Activated CD4-positive, CD25-positive, alpha-beta regulatory T cell treated with anti-CD3 and anti-CD28 coated beads, Interleukin-2, amount 50 U/mL, for 16 hours (primary cell): Measurements from ENCODE around the gene MON1B.
A peak's percentile ranks its signal among the peaks of the same experiment; 100 is the strongest.
"Not testable (repeated sequence)": the region's sequence is repeated elsewhere in the genome, so short reads cannot be mapped to it uniquely, and the experiment has no call there.

ENCODE experiments used
- DNase-seq: peaks from one replicate; pipeline ENCODE4 v3.0.0-alpha.2; 2020; ENCODE audit warnings: low read depth, low spot score

Gene MON1B

GRCh38 chr16:77190478-77191258 lies at the start of gene MON1B:
MON1B (plus strand) TSS chr16:77191190; CDS start chr16:77191486, 296 bp downstream.
- peak; percentile 91 for DNase-seq

DNA sequence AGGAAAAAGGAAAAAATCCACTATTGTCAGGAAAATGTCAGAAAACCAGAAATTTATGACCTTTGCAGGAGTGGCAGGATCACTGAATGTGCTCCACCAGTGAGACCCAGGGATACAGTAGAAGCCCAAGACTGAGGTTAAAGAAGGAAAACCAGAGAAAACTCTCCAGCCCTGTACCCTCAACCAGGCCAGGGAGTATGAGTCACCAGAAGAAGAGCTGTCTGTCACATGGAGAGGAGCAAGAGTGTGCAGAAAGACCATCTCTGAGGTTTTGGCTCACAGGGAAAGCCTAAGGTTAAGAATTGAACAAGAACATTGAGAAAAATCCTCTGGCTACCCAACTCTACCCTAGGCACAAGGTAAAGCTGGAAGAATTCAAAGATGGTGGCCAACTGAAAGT lies 47.6 kb upstream of the MON1B start:
- DNase-seq = no peak

GRCh38 chr16:77148121-77148520 lies 42.9 kb upstream of the MON1B start:
- DNase-seq = no peak

DNA sequence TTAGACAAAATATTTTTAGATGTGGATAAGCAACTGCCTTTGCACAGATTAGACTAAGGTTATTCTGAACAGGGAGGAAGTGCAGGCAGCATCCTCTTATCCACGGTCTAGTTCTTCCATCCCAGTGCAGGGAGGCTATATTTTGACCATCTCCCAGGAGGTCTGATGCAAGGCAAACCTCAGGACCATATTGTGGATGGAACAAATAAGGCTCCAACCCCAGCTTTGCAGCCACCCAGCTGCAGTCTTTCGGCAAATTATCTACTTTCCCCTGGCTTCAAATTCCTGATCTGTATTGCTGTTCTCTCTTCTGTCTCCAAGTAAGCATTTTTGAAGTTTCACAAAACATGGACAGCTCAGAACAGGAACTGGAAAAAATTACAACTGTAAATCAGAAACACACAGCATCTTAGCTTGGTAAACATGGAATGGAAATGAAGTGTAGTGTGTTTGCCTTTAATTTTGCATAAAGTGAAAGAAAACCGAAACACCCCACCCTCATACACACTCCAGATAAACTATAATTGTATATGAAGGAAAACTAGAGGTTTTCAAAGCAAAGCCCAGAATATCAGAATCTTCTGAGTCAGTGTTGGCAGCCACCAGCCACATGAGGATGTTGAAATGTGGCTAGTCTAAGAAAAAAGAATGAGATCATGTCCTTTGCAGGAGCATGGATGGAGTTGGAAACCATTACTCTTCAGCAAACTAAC lies 33.5 kb upstream of the MON1B start:
- no peak for DNase-seq

DNA sequence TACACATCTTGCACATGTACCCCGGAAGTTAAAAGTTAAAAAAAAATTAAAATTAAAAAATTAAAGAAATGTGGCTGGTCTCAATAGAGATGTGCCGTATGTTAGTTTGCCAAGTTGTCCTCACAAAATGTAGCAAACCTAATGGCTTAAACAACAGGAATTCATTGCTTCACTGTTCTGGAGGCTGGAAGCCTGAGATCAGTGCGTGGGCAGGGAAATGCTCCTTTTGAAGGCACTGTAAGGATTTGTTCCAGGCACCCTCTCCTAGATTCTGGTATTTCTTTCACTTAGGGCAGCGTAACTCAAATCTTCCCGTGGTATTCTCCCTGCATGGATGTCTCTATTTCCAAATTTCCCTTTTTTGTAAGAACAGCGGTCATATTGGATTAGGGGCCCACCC lies 32.7 kb upstream of the MON1B start:
- DNase-seq = no peak

DNA sequence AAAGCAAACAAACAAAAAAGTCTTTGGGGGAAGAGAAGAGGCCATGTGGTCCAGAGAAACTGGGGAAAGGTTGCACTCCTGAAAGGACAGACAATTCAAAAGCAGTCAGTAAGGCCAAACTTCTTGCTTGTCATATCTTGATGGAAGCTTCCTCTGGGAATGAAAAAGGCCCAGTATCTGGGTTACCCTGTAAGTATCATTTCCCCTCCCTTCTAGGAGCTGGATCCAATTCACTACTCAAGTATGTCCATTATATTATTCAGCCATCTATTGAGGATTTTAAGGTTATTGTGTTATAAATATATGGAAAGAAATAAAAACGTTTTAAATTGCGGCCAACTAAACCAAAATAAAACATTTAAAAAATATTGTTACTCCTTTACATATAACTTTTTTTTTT lies 26.0 kb upstream of the MON1B start:
- no peak for DNase-seq

GRCh38 chr16:77165536-77166236 lies 25.3 kb upstream of the MON1B start:
- not testable (repeated sequence) for DNase-seq

DNA sequence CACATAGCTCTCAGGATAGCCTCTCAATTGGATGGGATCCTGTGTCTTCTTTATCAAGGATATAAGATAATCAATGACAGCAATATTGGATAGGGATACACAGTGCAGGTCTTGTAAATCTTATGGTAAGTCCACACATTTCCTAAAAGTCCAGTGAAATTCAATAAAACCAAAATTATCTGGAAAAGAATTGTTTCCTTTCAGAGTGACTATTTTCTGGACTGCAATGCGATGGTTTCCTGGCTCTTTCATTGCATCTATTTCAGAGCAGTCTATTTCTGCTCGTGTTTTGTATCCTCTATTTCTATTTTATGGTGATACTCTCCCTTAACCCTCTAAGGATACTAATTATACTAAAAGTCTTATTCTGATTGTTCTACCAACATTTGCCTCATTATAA lies 24.3 kb upstream of the MON1B start:
- no peak for DNase-seq

- DNase-seq = no peak
Measured at GRCh38 chr16:77168901-77169300, 22.1 kb upstream of the MON1B start.

GRCh38 chr16:77169650-77170236 lies 21.2 kb upstream of the MON1B start:
- DNase-seq = no peak

- no peak for DNase-seq
Measured at GRCh38 chr16:77170805-77171204, 20.2 kb upstream of the MON1B start.

DNA sequence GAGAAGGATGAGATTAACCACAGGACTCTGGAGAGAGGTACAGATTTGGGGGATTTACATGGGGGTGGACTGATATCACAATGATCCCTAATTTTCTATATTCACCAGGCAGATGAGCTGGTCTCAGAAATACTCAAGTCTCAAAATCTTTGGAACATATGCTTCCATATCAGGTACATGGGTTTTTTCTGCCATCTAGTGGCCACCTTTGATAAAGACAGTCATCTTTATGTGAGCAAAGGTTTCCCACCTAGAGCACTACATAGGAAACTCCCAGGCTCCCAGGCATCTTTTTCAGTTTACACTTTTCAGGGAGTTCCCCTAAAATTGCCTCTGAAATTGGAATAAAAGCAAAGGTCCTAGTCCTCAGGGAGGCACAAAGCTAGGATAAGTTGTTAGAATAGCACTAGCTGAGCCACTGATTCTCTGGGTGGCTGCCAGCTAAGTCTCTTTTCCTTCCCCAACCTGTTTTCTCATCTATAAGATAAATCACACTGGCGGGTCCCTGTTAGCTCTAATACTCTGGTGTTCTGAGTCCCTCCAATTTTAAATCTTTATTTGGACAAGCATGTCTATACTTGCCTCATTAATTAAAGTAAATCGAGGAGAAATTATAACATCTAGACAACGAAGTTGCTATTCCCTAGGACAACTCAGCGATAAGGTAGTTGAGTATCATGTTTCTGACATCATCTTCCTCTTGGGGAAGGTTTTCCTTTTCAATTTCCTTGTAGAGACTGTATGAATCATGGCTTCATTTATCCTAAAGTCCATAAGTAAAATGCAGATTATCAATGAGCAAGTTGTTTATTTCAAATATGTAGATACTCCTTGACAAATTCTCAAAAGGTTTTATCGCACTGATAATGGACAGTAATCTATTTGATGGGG lies 19.0 kb upstream of the MON1B start:
- DNase-seq = no peak

GRCh38 chr16:77172951-77173350 lies 18.0 kb upstream of the MON1B start:
- DNase-seq = no peak

- DNase-seq = no peak
Measured at GRCh38 chr16:77183137-77183536, 7.9 kb upstream of the MON1B start.

DNA sequence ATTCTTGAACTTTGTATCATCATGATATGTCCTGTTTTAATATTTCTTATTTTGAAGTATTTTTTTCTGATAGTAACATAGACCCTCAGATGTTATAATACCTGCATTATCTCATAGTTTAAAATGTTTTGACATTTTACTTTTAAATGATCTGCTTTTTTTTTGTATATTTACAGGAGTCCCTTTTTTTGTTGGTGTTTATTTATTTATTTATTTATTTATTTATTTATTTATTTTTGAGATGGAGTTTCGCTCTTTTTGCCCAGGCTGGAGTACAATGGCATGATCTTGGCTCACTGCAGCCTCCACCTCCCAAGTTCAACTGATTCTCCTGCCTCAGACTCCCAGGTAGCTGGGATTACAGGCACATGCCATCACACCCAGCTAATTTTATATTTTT lies 4.7 kb upstream of the MON1B start:
- not testable (repeated sequence) for DNase-seq

DNA sequence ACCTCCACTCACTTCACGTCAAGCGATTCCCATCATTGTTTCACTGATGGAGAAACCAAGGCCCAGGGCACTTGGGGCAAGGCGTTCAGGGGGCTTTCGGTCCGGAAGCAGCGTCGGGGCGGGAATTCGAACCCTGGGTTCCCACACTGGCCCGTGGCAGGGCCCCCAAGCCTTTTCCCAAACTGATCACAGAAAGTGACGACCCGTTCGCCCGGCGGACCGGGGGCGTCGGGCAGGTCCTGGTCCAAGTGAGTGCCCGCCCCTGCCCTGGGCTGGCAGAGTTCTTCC lies 856 bp upstream of the MON1B start:
- no peak for DNase-seq

GRCh38 chr16:77191259-77191969 lies 424 bp downstream of the MON1B start:
- DNase-seq = no peak

GRCh38 chr16:77193377-77193776 lies 2.4 kb downstream of the MON1B start:
- no peak for DNase-seq

DNA sequence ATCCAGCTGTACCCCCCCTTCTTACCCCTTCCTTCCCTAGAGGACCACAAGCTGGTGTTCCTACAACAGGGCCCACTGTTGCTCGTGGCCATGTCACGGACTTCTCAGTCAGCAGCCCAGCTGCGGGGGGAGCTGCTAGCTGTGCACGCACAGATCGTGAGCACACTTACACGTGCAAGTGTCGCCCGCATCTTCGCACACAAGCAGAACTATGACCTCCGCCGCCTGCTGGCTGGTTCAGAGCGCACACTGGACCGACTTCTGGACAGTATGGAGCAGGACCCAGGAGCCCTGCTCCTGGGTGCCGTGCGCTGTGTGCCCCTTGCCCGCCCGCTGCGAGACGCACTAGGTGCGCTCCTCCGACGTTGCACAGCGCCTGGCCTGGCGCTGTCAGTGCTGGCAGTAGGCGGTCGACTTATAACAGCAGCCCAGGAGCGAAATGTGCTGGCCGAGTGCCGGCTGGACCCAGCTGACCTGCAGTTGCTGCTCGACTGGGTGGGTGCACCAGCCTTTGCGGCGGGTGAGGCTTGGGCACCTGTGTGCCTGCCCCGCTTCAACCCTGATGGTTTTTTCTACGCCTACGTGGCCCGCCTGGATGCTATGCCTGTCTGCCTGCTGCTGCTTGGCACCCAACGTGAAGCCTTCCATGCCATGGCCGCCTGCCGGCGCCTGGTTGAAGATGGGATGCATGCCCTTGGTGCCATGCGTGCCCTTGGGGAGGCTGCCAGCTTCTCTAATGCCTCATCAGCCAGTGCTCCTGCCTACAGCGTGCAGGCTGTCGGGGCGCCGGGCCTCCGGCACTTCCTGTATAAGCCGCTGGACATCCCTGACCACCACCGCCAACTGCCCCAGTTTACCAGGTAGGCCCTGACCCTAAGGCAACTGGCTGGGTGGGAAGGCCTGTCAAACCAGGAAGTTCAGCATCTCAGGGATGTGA lies 3.6 kb downstream of the MON1B start:
- no peak for DNase-seq

- DNase-seq = no peak
Measured at GRCh38 chr16:77195411-77195810, 4.4 kb downstream of the MON1B start.
